Activated CD4-positive, alpha-beta T cell treated with anti-CD3 and anti-CD28 coated beads for 4 hours (primary cell): ENCODE data around the gene FAM168A.

Experiments
- DNase-seq, 2 donors: peaks; one replicate each; pipeline ENCODE4 v3.0.0-alpha.2; 2020

The FAM168A gene

DNA sequence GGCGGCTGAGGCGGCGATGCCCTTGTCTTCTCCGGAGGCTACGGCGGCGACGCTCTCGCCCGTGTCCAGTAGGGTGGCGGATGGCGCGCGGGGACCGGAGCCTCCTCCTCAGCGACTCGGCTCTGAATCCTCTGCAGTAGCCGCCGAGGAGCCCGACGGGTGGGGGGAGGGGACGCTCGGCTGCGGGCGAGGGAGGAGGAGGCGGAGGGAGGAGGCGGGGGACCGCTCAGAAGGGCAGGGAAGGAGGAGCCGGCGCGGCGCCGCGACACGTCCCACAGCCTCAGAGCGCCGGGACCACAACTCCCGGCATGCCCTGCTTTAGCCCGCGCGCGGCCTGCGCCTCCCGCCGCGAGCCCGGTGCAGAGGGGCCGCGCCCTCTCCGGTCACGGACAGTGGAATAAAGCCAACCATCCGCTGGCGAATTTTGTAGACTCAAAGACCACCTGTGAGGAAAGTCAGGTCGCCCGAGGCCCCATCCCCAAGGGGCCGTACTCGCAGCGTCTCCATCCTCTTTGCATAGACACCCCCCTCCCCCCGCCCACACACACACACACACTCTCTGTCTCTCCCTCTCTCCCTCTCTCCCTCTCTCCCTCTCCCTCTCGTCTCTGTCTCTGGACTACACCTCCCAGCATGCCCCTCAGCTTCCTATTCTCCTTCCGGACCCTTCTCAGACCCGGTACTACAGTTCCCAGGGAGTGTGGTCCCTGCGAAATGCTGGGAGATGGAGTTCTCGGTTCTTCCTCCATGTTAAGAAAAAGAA lies at the start of gene FAM168A:
TSS of gene FAM168A (minus strand) at position 157 of the 763 bp plus-strand sequence. CDS start 129,638 bp downstream, outside the sequence.
- peak; percentile 91 to 93 for DNase-seq

DNA sequence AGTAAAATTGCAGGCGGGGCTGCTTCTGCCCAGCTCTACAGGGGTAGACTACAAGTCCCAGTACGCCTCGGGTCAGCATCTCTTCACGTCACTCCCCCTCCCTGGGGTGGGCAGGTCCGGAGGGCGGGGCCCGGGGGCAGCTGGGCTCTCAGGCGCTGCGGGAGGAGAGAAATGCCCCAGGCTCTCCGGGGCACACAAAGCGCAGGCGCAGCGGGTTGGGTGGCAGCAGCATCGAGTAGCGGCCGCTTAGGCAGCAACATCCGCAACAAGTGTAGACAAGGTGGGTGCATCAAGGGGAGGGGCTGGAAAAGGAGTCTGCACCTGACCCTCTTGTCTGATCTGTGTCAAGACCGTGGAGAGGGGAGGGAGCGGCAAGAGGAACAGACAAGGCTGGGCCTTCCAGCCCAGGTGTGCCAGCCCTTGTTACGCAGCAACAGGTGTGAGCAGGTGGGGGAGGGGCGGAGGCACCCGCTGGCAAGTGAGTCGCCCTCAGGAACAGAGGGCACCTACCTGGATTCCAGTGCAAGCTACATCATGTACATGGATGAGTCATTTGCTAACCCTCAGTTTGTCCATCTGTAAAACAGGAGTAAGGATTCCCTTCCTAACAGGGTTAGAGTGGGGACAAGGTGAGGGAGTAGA lies 49.7 kb upstream of the FAM168A start:
- peak; percentile 89 for DNase-seq

GRCh38 chr11:73645972-73646631 lies 48.2 kb upstream of the FAM168A start, which contains the start of gene PLEKHB1:
Gene PLEKHB1, plus strand, starts transcription at chr11:73646581. Its CDS starts 28 bp downstream, at chr11:73646609.
- DNase-seq, result no peak

DNA sequence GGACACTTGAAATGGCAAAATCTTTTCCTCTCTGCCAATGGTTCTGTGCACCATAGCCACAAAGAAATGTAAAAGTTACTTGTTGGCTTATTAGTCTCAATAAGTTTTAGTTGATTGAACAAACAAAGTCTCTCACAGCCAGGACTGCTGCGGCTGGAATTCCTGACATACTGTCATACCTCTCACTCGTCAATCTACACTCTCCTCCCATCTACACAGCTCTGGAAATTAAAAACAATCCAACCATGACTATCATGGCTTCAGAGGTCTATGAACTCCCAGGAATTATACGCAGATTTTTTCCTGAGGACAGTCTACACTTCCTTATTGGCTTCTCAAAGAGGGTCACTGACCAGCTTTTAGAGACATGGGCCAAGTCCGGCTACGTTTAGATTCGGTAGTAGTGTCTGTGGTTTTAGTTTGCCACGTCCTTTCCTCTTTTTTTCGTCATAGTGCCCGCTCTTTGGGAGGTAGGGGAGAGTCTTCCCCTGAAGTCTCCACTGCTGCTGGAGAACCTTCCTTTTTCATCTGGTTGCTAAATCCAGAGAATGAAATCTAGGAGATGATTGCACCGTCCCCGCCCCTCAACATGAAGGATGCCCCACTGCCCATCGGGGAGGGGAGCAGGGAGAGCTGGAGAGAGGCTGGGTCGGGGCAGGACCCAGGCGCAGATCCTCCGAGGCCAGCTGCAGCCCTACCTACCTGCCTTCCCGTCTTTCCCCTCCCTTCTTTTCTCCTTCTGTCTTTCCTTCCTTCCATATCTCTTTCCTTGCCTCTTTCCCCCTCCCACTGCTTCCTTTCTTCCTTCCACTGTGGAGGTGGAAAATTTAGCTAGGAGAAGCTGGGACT lies 47.4 kb upstream of the FAM168A start:
- no peak for DNase-seq

- no peak for DNase-seq
Measured at GRCh38 chr11:73641668-73642067, 43.8 kb upstream of the FAM168A start.

- DNase-seq, result no peak
Measured at GRCh38 chr11:73640592-73640991, 42.7 kb upstream of the FAM168A start.

GRCh38 chr11:73637012-73637411 lies 39.1 kb upstream of the FAM168A start:
- DNase-seq, result no peak

- DNase-seq, result no peak
Measured at GRCh38 chr11:73636249-73636648, 38.3 kb upstream of the FAM168A start.

DNA sequence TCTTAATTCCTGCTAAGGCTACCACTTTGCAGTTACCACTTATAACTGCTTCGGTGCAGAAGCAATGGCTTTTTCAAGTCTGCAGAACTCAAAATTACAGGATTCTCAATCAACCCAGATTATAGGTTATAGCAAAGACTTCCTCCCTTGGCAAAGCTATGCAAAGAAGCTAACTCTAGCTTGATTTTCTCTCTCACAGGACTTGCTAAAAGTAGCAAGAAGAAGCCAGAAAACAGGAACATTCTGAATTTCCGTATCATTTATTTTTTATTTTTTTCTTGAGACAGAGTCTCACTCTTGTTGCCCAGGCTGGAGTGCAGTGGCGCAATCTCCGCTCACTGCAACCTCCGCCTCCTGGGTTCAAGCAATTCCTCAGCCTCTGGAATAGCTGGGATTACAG lies 37.8 kb upstream of the FAM168A start:
- DNase-seq, result no peak

- DNase-seq, result no peak
Measured at GRCh38 chr11:73633999-73634398, 36.1 kb upstream of the FAM168A start.

- DNase-seq, result no peak
Measured at GRCh38 chr11:73632996-73633395, 35.1 kb upstream of the FAM168A start.

- DNase-seq, result no peak
Measured at GRCh38 chr11:73629907-73630306, 32.0 kb upstream of the FAM168A start.

GRCh38 chr11:73625696-73626318 lies 27.9 kb upstream of the FAM168A start:
- peak; percentile 57 to 71 for DNase-seq

- no peak for DNase-seq
Measured at GRCh38 chr11:73623686-73624085, 25.8 kb upstream of the FAM168A start.

- DNase-seq, result no peak
Measured at GRCh38 chr11:73622926-73623593, 25.1 kb upstream of the FAM168A start.

DNA sequence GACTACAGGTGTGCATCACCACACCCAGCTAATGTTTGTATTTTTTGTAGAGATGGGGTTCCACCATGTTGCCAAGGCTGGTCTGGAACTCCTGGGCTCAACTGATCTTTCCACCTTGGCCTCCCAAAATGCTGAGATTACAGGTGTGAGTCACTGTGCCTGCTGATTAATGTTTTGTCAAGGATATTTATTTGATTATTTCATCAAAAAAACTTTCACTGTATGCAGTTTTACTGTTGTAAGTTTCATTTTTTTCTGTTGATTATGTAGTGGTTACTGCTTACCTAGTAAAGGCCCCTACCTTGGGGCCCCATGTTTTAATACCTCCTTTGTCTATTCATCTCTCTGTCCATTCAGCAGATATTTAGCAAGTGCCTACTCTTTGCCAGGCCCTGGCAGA lies 16.7 kb upstream of the FAM168A start:
- DNase-seq, result no peak

DNA sequence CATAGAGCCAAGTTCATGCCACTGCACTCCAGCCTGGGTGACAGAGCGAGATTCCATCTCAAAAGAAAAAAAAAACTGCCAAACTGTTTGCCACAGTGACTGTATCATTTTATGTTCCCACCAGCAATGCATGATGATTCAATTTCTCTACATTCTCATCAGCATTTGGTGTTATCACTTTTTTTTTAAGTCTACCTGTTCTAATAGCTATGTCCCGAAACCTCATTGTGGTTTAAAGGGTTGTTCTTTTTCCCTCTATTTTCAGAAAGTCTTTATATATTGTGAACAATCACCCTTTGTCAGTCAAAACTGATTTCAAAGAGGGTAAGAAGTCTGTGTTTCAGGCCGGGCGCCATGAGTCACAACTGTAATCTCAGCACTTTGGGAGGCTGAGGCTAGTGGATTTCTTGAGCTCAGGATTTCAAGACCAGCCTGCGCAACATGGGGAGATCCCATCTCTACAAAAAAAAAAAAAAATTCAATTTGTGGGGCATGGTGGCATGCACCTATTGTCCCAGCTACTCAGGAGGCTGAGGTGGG lies 14.8 kb upstream of the FAM168A start:
- DNase-seq, result no peak

DNA sequence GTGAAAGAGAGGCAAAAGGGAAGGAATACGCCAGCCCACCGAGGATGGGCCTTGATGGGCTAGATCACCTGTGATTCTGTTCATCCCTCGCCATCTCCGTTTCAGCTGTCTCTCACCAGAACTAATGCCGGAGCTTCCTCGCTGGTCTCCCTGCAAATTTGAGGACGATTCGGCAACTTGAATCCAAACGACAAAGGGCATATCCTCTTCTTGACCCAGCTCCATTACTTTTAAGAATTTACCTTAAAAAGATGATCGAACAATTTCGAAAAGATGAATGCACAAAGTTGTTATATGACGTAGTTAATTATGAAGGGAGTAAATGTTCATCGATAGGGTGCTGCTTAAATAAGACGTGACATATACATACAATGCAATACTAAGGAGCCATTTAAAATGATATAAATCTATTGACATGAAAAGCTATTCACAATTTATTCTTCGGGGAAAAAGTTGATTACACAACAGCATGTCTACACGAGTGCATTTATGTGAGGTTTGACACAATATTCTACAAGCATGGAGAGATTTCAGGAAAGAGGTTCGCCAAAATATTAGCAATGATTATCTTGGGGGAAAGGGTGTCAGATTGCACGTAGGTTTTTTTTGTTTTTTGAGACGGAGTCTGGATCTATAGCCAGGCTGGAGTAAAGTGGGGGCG lies 937 bp upstream of the FAM168A start:
- no peak for DNase-seq

DNA sequence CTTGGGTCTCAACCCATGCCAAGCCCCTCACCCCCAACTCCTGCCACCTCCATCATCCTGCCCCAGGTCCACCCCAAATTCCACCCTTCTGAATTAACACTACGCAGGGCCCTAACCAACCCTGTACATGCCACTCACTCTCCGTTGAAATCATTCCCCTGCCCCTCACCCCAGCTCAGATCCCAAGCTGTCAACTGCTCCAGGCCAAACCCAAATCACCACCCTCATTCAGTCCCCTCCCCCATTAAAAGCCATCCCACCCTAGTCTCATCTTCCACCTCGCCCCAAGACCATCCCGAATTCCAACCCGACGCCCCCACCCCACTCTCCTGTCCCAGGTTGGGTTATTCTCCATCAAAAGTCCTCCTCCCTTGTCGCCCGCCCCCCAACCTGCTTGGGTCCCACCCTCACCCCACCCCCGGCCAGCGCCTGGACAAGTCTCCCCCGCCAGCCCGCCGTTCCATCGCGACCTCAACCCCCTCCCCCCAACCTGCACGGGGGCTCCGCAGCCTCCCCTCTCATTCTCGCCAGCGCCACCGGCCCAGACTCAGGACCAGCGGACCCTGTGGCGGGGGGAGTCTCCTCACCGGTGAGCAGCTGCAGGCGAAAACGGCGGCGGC lies 466 bp downstream of the FAM168A start:
- DNase-seq, result no peak

DNA sequence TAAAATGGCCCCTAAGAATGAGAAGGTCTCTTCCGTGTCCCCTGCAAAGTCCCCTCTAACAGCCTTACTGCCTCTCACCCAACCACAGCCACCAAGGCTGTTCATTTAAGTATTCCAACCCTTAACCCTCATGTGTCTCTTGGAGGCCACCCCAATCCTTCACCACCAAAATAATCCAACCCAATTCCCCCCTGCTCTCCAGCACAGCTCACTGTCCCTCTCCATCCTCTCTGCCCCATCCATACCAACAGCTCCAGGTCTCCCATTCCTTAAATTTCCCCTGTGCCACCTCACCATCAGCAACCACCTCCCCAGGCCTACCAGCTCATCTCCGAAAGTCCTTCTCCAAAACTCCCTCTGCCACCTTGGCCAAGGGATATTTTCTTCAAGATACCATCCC lies 1.4 kb downstream of the FAM168A start:
- no peak for DNase-seq
